Fibroblast of the aortic adventitia (primary cell): ENCODE data around the gene METTL21C. TPM values are rescaled to one million over a fixed set of nuclear protein-coding genes. Genes with fewer than 3 reads are reported as not detected.
A peak's percentile ranks its signal among the peaks of the same experiment; 100 is the strongest.

Source experiments
- DNase-seq: peaks from one replicate; pipeline ENCODE4 v3.0.0-alpha.2; 2010; ENCODE audit warnings: low read depth
- H3K4me3 ChIP-seq: 2 replicates; pipeline ENCODE4 v1.5.1; 2011; ENCODE audit warnings: low read depth, mild to moderate bottlenecking, control low read depth, low read length, moderate library complexity
- CTCF ChIP-seq: IDR thresholded peaks from 2 replicates; pipeline ENCODE4 v1.5.1; 2011; ENCODE audit warnings: mild to moderate bottlenecking, low read length, control low read depth, inconsistent platforms; ENCODE audit not compliant: insufficient read depth
- total RNA-seq: library from RNA; depleted of rRNA; stranded (reverse); fragments of >200 nt; gene quantifications from 2 replicates; pipeline ENCODE4 v1.2.3, GENCODE V29; 2012; ENCODE audit warnings: low replicate concordance

METTL21C gene
- total RNA-seq, 1 donor, result not detected

- no peak for TF ChIP-seq CTCF
- H3K4me3 ChIP-seq, result no peak overlapping the region
- peak; percentile 48 for DNase-seq
These were observed 27.0 kb upstream of the METTL21C start for GRCh38 chr13:102721800-102722231.

- no peak for DNase-seq
- H3K4me3 ChIP-seq, result no peak overlapping the region
- TF ChIP-seq CTCF, result no peak
These were observed 23.9 kb upstream of the METTL21C start for GRCh38 chr13:102718746-102719145.

GRCh38 chr13:102715447-102715846 lies 20.6 kb upstream of the METTL21C start:
- no peak for TF ChIP-seq CTCF
- no peak overlapping the region for H3K4me3 ChIP-seq
- no peak for DNase-seq

GRCh38 chr13:102710261-102710679 lies 15.4 kb upstream of the METTL21C start:
- H3K4me3 ChIP-seq, result no peak overlapping the region
- no peak for TF ChIP-seq CTCF
- DNase-seq, result peak; percentile 53

- no peak overlapping the region for H3K4me3 ChIP-seq
- no peak for TF ChIP-seq CTCF
- DNase-seq, result no peak
These were observed 14.7 kb upstream of the METTL21C start for GRCh38 chr13:102709536-102709935.

- H3K4me3 ChIP-seq, result no peak overlapping the region
- TF ChIP-seq CTCF, result no peak
- no peak for DNase-seq
These were observed 14.1 kb upstream of the METTL21C start for GRCh38 chr13:102708991-102709390.

GRCh38 chr13:102708211-102708610 lies 13.4 kb upstream of the METTL21C start:
- DNase-seq, result no peak
- no peak overlapping the region for H3K4me3 ChIP-seq
- TF ChIP-seq CTCF, result no peak
